ENCODE results near the gene LIN37. TPM values are rescaled to one million over a fixed set of nuclear protein-coding genes. Genes with fewer than 3 reads are reported as not detected.
"Not testable (repeated sequence)": the region's sequence is repeated elsewhere in the genome, so short reads cannot be mapped to it uniquely, and the experiment has no call there.

Gene LIN37
- total and polyA plus RNA-seq, 2 experiments from 2014 or later, result 4.3 to 6.8 TPM

GRCh38 chr19:35793381-35794165 lies 45.2 kb downstream of the LIN37 start (continued):
- no peak for TF ChIP-seq ZNF462 (CRISPR knock-in tag; IDR thresholded peaks at IDR 0.05)

GRCh38 chr19:35795564-35795963 lies 47.2 kb downstream of the LIN37 start:
- H3K36me3 Mint-ChIP-seq (ENCODE audit: low read depth); H3K4me3 Mint-ChIP-seq; H4K20me1 ChIP-seq (replicated peaks; ENCODE audit: insufficient read depth); H3K9me3 Mint-ChIP-seq; H3K4me1 Mint-ChIP-seq; H3K4me3 ChIP-seq; H3F3A ChIP-seq (replicated peaks; ENCODE audit: low read depth); H3K4me1 ChIP-seq (ENCODE audit: insufficient read depth); H3K79me2 ChIP-seq (replicated peaks; ENCODE audit: insufficient read depth); ATAC-seq; H3K4me2 ChIP-seq; H3K27ac Mint-ChIP-seq; H3K27ac ChIP-seq (ENCODE audit: low read depth); H3K9me2 ChIP-seq (ENCODE audit: insufficient read depth); DNase-seq (ENCODE audit: low spot score); H3K36me3 ChIP-seq (ENCODE audit: insufficient read depth); H2AFZ ChIP-seq: not testable (repeated sequence)
- H3K27me3 Mint-ChIP-seq (ENCODE audit: insufficient read depth, low read depth, poor library complexity), result peaks cover 34% of the 10 kb centered on the region
- peaks cover 42% of the 10 kb centered on the region for H3K27me3 ChIP-seq (ENCODE audit: insufficient read depth)

Measured in GM23338 (cell line).